Measurements from ENCODE around the gene ICE1. TPM values are rescaled to one million over a fixed set of nuclear protein-coding genes. Genes with fewer than 3 reads are reported as not detected.

ICE1 gene
- total and polyA plus RNA-seq, 8 donors: 22.3 to 32.0 (median 30.5) TPM

DNA sequence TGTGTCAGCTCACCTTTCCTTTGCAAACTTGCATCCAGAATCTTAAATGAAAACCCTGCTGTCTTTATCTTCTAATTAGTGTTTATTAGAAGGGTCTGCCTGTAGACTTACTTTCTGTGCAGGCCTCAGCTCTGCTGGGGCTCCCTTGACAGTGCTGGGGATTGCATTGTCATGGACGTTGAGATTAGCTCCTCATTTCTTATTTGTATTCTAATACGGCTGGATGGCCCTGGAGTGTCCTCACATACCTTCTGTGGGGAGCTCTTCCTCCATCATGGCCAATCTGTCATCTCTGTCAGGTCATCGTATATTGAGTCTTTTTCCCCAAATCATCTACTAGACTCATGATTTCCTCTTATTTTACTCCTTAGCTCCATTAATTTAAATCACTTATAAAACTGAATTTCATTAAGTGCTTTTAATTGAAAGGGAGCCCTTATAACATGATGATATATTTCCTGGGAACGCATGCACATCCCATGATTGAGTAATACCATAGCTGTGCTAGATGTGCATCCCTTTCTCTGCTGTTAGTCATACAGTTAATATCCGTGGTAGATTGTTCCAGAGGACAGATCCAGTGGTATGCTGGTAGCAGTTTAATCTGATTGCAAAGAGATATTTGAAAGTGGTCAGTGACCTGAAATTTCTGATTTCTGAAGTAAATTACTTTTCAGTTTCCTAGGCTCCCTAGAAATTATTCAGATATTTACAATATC is 61.6 kb downstream of the ICE1 start:
- intact Hi-C loops (cut with DNase I): no loop called here
- Histone ChIP-seq H3K4me1 (no peaks in the 10 kb centered on the region), H3K27me3 (no peaks in the 10 kb centered on the region), H3K4me3 (no peak overlapping the region), H3K9me3 (no peaks in the 10 kb centered on the region), H3K27ac (no peak overlapping the region), H3K36me3 (peaks cover 0 to 37% of the 10 kb centered on the region in 2 donors)
- ATAC-seq: no peak
- DNase-seq: no peak
- TF ChIP-seq, protein P1, sequence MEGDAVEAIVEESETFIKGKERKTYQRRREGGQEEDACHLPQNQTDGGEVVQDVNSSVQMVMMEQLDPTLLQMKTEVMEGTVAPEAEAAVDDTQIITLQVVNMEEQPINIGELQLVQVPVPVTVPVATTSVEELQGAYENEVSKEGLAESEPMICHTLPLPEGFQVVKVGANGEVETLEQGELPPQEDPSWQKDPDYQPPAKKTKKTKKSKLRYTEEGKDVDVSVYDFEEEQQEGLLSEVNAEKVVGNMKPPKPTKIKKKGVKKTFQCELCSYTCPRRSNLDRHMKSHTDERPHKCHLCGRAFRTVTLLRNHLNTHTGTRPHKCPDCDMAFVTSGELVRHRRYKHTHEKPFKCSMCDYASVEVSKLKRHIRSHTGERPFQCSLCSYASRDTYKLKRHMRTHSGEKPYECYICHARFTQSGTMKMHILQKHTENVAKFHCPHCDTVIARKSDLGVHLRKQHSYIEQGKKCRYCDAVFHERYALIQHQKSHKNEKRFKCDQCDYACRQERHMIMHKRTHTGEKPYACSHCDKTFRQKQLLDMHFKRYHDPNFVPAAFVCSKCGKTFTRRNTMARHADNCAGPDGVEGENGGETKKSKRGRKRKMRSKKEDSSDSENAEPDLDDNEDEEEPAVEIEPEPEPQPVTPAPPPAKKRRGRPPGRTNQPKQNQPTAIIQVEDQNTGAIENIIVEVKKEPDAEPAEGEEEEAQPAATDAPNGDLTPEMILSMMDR (IDR thresholded peaks at IDR 0.05): no peak

DNA sequence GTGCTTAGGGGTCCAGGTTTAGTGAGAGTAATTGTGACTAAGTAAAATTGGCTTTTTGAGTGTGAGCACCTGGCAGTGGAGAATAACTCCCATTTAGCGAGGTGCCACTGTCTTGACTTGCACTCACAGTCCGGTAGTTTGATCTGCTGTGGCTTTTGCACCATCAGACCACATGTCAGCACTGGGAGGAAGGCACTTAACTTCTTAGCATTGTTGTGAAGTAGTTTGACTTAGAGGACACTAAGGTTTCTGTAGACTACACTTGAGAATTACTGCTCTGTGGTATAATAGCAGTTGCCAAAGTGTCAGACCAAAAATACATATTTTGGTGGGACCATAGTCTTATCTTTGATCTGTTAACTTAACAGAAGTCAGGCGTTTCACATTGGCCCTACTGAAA is 63.6 kb downstream of the ICE1 start:
- ATAC-seq: no peak
- H3K4me3 ChIP-seq: no peak overlapping the region
- DNase-seq: no peak
- TF ChIP-seq, protein P1 (IDR thresholded peaks at IDR 0.05): no peak
- H3K36me3 ChIP-seq: peaks cover 0 to 47% of the 10 kb centered on the region in 2 donors
- H3K9me3 ChIP-seq: no peaks in the 10 kb centered on the region
- H3K4me1 ChIP-seq: no peaks in the 10 kb centered on the region
- intact Hi-C loops (cut with DNase I): no loop called here
- H3K27ac ChIP-seq: no peak overlapping the region
- H3K27me3 ChIP-seq: no peaks in the 10 kb centered on the region

DNA sequence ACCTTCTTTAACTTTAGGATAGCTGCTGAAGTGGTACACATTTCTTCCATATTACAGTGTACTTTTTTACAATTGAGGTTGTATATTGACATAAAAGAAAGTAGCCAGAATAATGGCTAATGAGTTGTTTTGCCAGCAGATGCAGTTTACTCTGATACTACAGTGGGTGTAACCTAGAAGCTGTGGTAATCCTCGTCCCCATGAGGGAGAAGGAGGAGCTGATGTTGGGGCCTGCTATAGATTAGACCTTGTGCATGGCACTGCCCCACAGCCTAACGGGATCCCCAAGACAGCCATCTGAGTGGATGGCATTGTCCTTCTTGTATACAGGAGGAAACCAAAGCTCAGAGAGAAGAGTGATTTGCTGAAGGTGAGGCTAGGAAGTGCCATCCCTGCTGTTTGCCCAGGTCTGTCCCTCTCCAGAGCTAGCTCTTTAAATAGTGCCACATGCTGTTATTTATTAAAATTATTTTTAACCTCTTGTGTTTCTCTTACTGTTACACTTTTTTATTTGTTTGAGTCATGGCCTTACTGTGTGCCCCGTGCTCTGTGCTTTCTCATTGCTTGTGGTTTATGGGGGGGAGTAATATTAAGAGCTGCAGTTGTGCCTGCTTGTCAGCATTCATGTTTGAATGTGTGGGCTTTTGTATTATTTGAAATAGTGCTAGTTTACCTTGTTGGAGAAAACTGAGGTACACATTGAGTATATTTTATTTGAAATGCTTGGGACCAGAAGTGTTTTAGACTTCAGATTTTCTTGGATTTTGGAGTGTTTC is 65.3 kb downstream of the ICE1 start:
- DNase-seq (no peak), ATAC-seq (no peak)
- Histone ChIP-seq H3K9me3 (no peaks in the 10 kb centered on the region), H3K27me3 (no peaks in the 10 kb centered on the region), H3K4me3 (no peak overlapping the region), H3K27ac (no peak overlapping the region), H3K36me3 (peaks cover 0 to 47% of the 10 kb centered on the region in 2 donors), H3K4me1 (peaks cover 0 to 4% of the 10 kb centered on the region in 2 donors)
- intact Hi-C loops (cut with DNase I): no loop called here
- TF ChIP-seq, protein P1 (IDR thresholded peaks at IDR 0.05): no peak

- Histone ChIP-seq H3K4me1 (peaks cover 2 to 14% of the 10 kb centered on the region in 2 donors), H3K9me3 (no peaks in the 10 kb centered on the region), H3K27ac (no peak overlapping the region), H3K4me3 (no peak overlapping the region), H3K27me3 (peaks cover 0 to 9% of the 10 kb centered on the region in 2 donors), H3K36me3 (peaks cover 0 to 41% of the 10 kb centered on the region in 2 donors)
- no peak for ATAC-seq
- intact Hi-C loops (cut with DNase I): no loop called here
- TF ChIP-seq, protein P1 (IDR thresholded peaks at IDR 0.05): no peak
- DNase-seq: no peak
These were observed 68.4 kb downstream of the ICE1 start for GRCh38 chr5:5490774-5491347.

All from left lung (tissue), 10 donors.